HG02840 (cell line): ENCODE results near the gene TTC3.

Source experiments
- ATAC-seq: cut with Tn5 transposase; IDR thresholded peaks from one replicate; pipeline ENCODE4 v1.9.1; 2021; ENCODE audit warnings: mild to moderate bottlenecking, moderate library complexity, moderate number of reproducible peaks; ENCODE audit not compliant: unreplicated experiment, low FRiP score

TTC3 gene

GRCh38 chr21:37241426-37241825 is 168.4 kb downstream of the TTC3 start:
- ATAC-seq = no peak

- no peak for ATAC-seq
Measured at GRCh38 chr21:37243961-37244360, 170.9 kb downstream of the TTC3 start.

GRCh38 chr21:37244501-37245095 is 171.5 kb downstream of the TTC3 start:
- ATAC-seq = no peak

- ATAC-seq = no peak
Measured at GRCh38 chr21:37245151-37245550, 172.1 kb downstream of the TTC3 start.

- ATAC-seq = no peak
Measured at GRCh38 chr21:37248298-37248697, 175.2 kb downstream of the TTC3 start.

GRCh38 chr21:37249112-37249904 is 176.3 kb downstream of the TTC3 start:
- ATAC-seq = no peak

- no peak for ATAC-seq
Measured at GRCh38 chr21:37251294-37251634, 178.2 kb downstream of the TTC3 start.
